Activated CD4-positive, alpha-beta T cell treated with anti-CD3 and anti-CD28 coated beads for 36 hours (primary cell): ENCODE results near the gene ZFHX3. TPM values are rescaled to one million over a fixed set of nuclear protein-coding genes. Genes with fewer than 3 reads are reported as not detected.

ENCODE experiments used
- ATAC-seq: fragments of 200-7000 bp; cut with Tn5 transposase; one replicate; pipeline ENCODE4 v1.10.0; 2021; ENCODE audit warnings: mild to moderate bottlenecking, moderate library complexity
- CTCF ChIA-PET: fragments of 350-600 bp; sonication (Branson Sonifier 250); formaldehyde crosslinking; loops from one replicate; lab custom pipeline; 2021; ENCODE audit warnings: antibody characterized with exemption; lab: Charles Lee
- POLR2A ChIA-PET: fragments of 350-600 bp; sonication (Branson Sonifier 250); formaldehyde crosslinking; loops from one replicate; lab custom pipeline; 2021; ENCODE audit warnings: antibody characterized with exemption, inconsistent platforms; lab: Charles Lee
- DNase-seq: peaks from one replicate; pipeline ENCODE4 v3.0.0-alpha.2; 2020
- H3K27ac Mint-ChIP-seq: one replicate; pipeline ENCODE4 v1.8.0; 2021; ENCODE audit warnings: mixed read lengths
- H3K27me3 Mint-ChIP-seq: one replicate; pipeline ENCODE4 v1.8.0; 2021; ENCODE audit warnings: mixed read lengths
- H3K36me3 Mint-ChIP-seq: one replicate; pipeline ENCODE4 v1.8.0; 2021; ENCODE audit warnings: low read depth, mixed read lengths
- H3K4me1 Mint-ChIP-seq: one replicate; pipeline ENCODE4 v1.8.0; 2021; ENCODE audit warnings: mixed read lengths
- H3K4me3 Mint-ChIP-seq: one replicate; pipeline ENCODE4 v1.8.0; 2021; ENCODE audit warnings: mild to moderate bottlenecking, moderate library complexity, mixed read lengths
- H3K9me3 Mint-ChIP-seq: one replicate; pipeline ENCODE4 v1.8.0; 2021; ENCODE audit warnings: low read depth, mixed read lengths
- intact Hi-C, 2 experiments: fragments of 100-400 bp; cut with DNase I in 1 of 2; cut with micrococcal nuclease in 1 of 2; formaldehyde crosslinking; loops; one replicate each; pipeline versions ENCODE4 v1.14.2 to v1.15.1; 2022 to 2024; cut with DNase I, micrococcal nuclease
- total RNA-seq, 2 experiments: library from RNA; stranded (reverse); gene quantifications; one replicate each; pipeline ENCODE4 v1.2.3, GENCODE V29; 2021

Gene ZFHX3
- total RNA-seq, 2 experiments from 2014 or later, result 0.27 to 0.37 TPM

DNA sequence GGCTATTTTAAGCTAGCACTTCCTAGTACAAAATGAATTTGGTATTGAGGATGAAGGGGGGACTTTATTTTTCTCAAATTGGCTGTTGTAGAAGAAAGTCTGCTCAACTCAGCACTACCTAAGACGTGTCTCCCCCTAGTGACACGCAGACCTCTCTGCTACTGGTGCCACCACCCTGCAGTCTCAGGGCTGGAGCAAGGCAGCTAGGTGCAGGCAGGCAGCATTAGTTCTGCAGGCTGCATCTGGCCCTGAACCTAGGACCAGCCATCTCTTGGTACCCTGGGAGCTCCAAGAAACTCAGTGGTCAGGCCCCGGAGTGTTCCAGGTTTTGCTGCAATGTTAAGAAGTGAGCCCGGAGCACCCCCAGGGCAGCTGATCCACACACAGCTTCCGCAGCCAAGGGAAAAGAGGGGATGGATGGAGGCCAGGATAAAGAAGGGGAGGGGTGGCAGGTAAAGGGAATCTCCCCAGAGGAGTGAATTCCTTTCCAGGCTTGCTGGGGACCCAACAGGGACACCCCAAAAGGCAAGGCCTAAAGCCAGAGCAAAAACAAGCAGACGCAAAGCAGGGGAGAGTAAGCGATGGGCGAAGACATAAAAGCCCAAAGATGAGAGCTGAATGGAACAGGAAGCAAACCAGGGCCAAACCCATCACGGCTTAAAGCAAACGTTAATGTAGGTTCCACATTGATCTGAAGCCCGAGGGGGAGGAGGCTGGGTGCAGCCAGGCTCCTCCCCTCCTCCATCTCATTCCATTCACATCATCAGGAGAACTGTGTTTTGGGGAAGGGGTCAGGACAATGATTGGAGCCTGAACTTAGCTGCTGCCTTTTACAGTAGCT lies 200.5 kb downstream of the ZFHX3 start:
- DNase-seq, result peak; percentile 39
- H3K27ac Mint-ChIP-seq, result no peak overlapping the region
- H3K36me3 Mint-ChIP-seq, result no peaks in the 10 kb centered on the region
- no peaks in the 10 kb centered on the region for H3K9me3 Mint-ChIP-seq
- H3K4me1 Mint-ChIP-seq, result peaks cover 8% of the 10 kb centered on the region
- no peaks in the 10 kb centered on the region for H3K27me3 Mint-ChIP-seq
- no peak for ATAC-seq
- H3K4me3 Mint-ChIP-seq, result no peak overlapping the region
- ChIA-PET CTCF (interaction anchor here (0.6 to 2.2 kb wide), 2 partner anchors 14 to 754 kb away, joined by 5 to 9 read pairs; partner anchors contain the start of genes DHX38 and TXNL4B), POLR2A (no interaction called here)
- intact Hi-C loops, result loop anchor here in 1 of 2 experiments (2.0 to 10.0 kb wide), 2 partner anchors 345 to 443 kb away; no protein-coding TSS in a partner anchor

DNA sequence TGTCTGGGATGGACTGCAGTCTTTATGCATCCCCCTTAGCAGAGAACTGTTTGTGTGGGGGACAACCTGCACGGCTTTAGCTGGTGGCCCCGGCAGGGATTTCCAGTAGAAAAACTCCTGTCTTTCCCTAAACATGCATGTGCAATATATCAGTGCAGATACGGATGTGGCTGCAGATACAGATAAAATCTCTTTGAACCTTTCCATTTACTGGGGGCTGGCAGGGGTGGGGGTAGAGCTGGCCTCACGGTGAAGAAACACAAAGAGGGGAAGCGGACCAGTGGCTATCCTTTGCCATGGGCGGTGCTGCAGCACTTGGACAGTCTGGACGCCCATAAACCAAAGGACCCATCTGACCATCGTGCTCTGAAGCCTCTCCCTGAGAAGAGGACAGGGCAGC lies 201.3 kb downstream of the ZFHX3 start:
- H3K4me3 Mint-ChIP-seq, result no peak overlapping the region
- H3K27me3 Mint-ChIP-seq, result no peaks in the 10 kb centered on the region
- H3K4me1 Mint-ChIP-seq, result peaks cover 8% of the 10 kb centered on the region
- H3K27ac Mint-ChIP-seq, result no peak overlapping the region
- POLR2A ChIA-PET, result no interaction called here
- DNase-seq (no peak), ATAC-seq (no peak)
- CTCF ChIA-PET, result interaction anchor here (1.1 to 2.2 kb wide), 2 partner anchors 13 to 14 kb away, joined by 5 to 9 read pairs; no protein-coding TSS in a partner anchor
- intact Hi-C loops, result loop anchor here in 1 of 2 experiments (2.0 to 10.0 kb wide), 2 partner anchors 344 to 442 kb away; no protein-coding TSS in a partner anchor
- no peaks in the 10 kb centered on the region for H3K36me3 Mint-ChIP-seq
- H3K9me3 Mint-ChIP-seq, result no peaks in the 10 kb centered on the region

DNA sequence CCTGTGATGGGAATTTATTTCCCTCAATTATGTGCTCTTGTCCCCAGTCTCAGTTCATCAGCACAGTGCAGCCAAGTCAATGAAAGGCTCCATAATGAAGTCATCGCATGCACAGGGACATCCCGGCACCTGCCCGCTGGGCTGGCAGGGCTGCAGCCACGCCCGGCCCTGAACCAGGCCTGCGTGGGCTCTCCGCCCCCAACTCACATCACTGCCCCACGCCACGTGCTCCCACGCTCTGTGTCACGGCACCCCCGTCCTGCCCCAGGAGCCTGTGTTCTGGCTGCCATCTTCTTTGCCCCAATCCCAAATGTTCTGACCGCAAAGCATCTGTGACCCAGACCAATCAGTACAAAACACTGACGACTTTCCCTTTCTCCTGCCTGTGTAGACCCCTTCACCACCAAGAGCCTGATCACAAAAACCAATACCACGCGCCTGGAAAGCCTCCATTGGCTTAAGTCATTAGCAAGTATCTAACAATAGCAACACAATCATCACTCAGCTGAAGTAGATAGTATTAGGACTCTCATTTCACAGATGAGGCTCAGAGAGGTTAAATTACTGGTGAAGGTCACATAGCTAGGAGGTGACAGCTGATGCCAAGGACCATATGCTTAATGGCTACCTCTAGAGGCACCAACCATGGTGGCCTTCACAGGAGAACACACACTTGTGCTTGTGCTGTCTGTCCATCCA lies 202.5 kb downstream of the ZFHX3 start:
- ChIA-PET CTCF (interaction anchor here (1.1 kb wide), 1 partner anchor 13 kb away, joined by 5 read pairs; no protein-coding TSS in a partner anchor), POLR2A (no interaction called here)
- Mint-ChIP-seq H3K36me3 (no peaks in the 10 kb centered on the region), H3K27me3 (no peaks in the 10 kb centered on the region), H3K4me3 (no peak overlapping the region), H3K9me3 (no peaks in the 10 kb centered on the region), H3K27ac (no peak overlapping the region), H3K4me1 (peaks cover 8% of the 10 kb centered on the region)
- DNase-seq (no peak), ATAC-seq (no peak)
- intact Hi-C loops, result loop anchor here in 1 of 2 experiments (2.0 to 10.0 kb wide), 2 partner anchors 343 to 441 kb away; no protein-coding TSS in a partner anchor

DNA sequence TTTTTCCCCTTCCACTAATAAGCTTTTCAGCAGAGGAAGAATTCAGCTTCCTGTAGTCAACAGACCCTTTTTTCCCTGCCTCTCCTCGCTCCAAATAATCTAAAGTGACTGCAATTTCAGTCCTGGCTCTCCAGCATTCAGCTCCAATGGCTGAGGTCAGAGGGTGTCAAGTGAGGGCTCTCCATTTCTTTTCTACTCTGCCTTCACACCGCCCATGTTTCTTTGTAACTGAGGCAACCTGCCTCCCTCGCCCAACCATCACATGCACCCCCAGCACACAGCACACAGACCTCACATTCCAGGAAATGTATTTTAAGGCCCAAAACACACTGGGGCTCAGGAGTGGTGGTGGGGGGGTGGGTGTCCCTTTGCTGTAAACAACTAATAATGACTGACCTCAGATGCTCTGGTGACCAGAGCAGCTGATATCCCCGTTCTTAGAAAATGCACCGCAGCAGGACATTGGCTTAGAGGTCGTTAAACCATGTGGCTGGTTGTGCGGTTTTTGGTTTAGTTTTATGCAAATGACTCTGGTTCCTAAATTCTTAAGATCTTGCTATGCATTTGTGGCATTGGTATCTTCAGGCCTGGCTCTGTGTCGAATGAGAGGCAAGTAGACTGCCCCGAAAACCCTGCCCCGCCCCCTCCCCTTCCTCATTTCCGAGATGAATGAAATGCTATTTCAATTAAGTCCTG lies 203.6 kb downstream of the ZFHX3 start:
- Mint-ChIP-seq H3K27me3 (peaks cover 3% of the 10 kb centered on the region), H3K4me1 (peaks cover 8% of the 10 kb centered on the region), H3K36me3 (no peaks in the 10 kb centered on the region), H3K4me3 (no peak overlapping the region), H3K27ac (no peak overlapping the region), H3K9me3 (no peaks in the 10 kb centered on the region)
- ChIA-PET POLR2A (no interaction called here), CTCF (no interaction called here)
- intact Hi-C loops, result loop anchor here in 1 of 2 experiments (10.0 kb wide), 1 partner anchor 440 kb away; no protein-coding TSS in a partner anchor
- DNase-seq, result no peak
- peak; percentile 23 for ATAC-seq

DNA sequence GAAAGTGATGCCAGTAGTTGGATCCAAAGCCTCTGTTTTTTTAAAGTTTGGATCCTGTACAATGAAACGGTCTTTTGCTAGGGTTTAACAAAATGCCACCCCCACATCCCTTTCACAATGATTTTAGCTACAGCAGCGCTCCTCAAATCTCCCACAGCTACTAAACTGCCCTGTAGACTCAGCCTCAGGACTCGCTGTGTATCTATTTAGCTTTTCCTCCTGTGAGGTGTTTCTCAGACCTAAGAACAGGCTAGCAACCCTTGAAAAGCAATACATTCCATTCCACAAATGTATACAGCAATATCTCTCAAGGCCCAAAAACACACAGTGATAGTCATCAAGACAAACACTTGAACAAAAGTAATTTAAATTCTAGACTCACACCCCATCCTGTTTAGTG lies 206.4 kb downstream of the ZFHX3 start:
- DNase-seq (no peak), ATAC-seq (no peak)
- peaks cover 8% of the 10 kb centered on the region for H3K4me1 Mint-ChIP-seq
- no peak overlapping the region for H3K27ac Mint-ChIP-seq
- ChIA-PET CTCF (interaction anchor here (1.2 kb wide), 1 partner anchor 9 kb away, joined by 4 read pairs; no protein-coding TSS in a partner anchor), POLR2A (no interaction called here)
- no peak overlapping the region for H3K4me3 Mint-ChIP-seq
- intact Hi-C loops, result loop anchor here in 1 of 2 experiments (10.0 kb wide), 1 partner anchor 437 kb away; no protein-coding TSS in a partner anchor
- H3K36me3 Mint-ChIP-seq, result no peaks in the 10 kb centered on the region
- H3K27me3 Mint-ChIP-seq, result peaks cover 3% of the 10 kb centered on the region
- H3K9me3 Mint-ChIP-seq, result no peaks in the 10 kb centered on the region

DNA sequence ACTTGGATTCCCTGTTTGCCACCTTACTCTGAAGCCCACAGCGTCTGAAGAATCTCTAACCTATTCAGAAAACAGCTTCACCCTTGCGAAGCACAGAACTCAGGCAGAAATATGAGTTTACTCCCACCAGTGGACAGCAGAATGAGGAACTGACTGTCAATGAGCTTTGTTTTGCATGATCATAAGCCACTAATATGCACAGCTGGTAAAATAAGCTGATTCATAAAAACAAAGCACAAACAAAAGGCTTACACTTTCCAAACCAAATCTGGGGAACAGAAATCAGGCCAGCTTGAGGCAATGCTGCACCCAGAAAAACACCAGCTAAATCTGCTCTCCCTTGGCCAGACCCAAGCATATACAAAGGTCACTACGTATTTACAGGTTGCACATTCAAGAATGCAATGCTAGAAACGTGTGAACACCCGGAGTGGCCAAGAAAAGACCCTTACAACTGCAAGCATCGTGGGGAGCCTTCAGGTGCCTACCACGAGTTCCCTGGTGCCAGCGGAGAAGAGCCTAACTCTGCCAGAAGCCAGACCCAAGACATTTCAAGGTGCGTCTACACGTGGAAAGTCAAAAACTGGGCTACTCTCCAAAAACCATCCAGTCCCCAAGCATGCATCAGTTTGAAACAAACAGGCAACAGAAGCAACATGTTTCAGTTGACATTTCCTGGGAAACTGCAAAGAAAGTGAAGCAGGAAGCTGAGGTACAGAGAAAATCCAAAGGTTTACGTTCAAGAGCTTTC lies 207.1 kb downstream of the ZFHX3 start:
- H3K27ac Mint-ChIP-seq, result no peak overlapping the region
- DNase-seq (no peak), ATAC-seq (no peak)
- ChIA-PET CTCF (interaction anchor here (1.2 kb wide), 1 partner anchor 8 kb away, joined by 4 read pairs; no protein-coding TSS in a partner anchor), POLR2A (no interaction called here)
- no peaks in the 10 kb centered on the region for H3K36me3 Mint-ChIP-seq
- H3K4me1 Mint-ChIP-seq, result peaks cover 8% of the 10 kb centered on the region
- no peak overlapping the region for H3K4me3 Mint-ChIP-seq
- H3K9me3 Mint-ChIP-seq, result no peaks in the 10 kb centered on the region
- H3K27me3 Mint-ChIP-seq, result peaks cover 3% of the 10 kb centered on the region
- intact Hi-C loops, result loop anchor here in 1 of 2 experiments (10.0 kb wide), 1 partner anchor 436 kb away; no protein-coding TSS in a partner anchor

DNA sequence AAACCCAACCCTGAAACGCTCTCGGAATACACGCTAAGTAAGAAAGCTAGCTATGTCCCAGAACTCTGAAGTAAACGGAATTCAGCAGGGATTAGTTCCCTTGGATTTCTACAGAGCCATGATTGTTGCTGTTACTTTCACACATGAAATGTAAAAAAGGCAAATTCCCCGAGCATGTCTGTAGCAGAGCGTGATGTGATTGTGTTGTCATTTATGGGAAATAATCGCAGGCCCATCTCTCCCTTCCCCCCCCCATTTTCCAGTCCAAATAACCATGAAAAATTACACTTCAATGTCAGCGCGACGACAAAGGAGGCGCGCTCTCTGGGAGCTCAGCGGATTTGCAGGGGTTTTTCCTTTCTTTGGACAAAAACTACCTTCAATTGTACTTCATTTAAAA lies 209.0 kb downstream of the ZFHX3 start:
- ChIA-PET CTCF (interaction anchor here (0.8 kb wide), 1 partner anchor 71 kb away, joined by 3 read pairs; no protein-coding TSS in a partner anchor), POLR2A (no interaction called here)
- H3K9me3 Mint-ChIP-seq, result no peaks in the 10 kb centered on the region
- H3K36me3 Mint-ChIP-seq, result no peaks in the 10 kb centered on the region
- no peak for DNase-seq
- H3K4me3 Mint-ChIP-seq, result no peak overlapping the region
- H3K27ac Mint-ChIP-seq, result no peak overlapping the region
- peaks cover 3% of the 10 kb centered on the region for H3K27me3 Mint-ChIP-seq
- intact Hi-C loops, result loop anchor here in 1 of 2 experiments (10.0 kb wide), 2 partner anchors 1036 to 1436 kb away; no protein-coding TSS in a partner anchor
- peaks cover 1% of the 10 kb centered on the region for H3K4me1 Mint-ChIP-seq
- no peak for ATAC-seq

DNA sequence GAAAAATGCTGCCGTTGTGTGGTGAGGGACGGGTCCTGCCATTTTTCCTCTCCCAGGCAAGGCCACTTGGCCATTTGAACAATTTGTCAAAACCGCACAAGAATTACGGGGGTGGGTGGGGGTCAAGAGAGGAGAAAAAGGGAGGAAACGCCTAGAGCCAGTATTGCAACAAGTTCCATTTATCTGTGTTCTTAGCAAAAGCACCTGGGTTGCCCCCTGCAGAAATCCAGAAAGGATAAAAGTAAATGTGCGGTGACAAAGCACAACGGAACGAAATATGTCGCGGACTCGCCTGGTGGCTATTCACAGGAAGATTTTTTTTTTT lies 209.4 kb downstream of the ZFHX3 start:
- ChIA-PET POLR2A (no interaction called here), CTCF (no interaction called here)
- no peak for ATAC-seq
- Mint-ChIP-seq H3K27ac (no peak overlapping the region), H3K36me3 (no peaks in the 10 kb centered on the region), H3K9me3 (no peaks in the 10 kb centered on the region), H3K4me1 (no peaks in the 10 kb centered on the region), H3K27me3 (peaks cover 3% of the 10 kb centered on the region), H3K4me3 (no peak overlapping the region)
- DNase-seq, result no peak
- intact Hi-C loops, result loop anchor here in 1 of 2 experiments (10.0 kb wide), 2 partner anchors 1036 to 1436 kb away; no protein-coding TSS in a partner anchor

DNA sequence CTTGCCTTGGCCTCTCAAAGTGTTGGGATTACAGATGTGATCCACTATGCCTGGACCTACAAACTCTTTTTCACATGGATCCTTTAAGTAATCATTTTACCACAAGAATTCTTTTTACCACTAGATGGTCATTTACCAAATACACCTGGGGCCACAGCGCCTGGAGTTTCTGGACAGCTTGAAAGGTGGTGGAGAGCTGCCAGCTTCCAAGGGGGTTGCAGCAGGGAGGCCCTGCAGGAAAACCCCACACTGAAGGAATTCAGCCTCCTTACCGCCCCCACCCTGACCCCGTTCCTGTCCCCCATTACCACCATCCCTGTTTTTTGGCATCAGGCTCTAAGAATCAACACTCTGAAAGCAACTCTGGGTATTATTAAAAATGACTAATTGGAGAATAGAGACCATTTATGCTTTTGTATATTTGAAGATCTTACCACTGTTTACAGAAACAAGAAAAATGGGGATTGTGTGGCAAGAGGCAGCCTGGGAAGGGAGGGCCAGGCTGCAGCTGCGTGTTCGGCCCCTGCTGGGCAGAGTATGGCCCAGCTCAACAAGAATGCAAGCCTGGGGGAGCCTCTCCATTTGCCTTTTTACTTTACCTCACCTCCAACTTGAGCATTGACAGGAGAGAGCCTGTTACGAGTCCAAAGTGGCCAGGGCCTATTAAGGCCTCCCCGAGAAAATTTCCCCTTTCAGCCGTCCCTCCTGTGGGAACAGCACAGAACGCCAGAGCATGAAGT lies 209.9 kb downstream of the ZFHX3 start:
- intact Hi-C loops, result loop anchor here in 1 of 2 experiments (10.0 kb wide), 2 partner anchors 1037 to 1437 kb away; no protein-coding TSS in a partner anchor
- Mint-ChIP-seq H3K9me3 (no peaks in the 10 kb centered on the region), H3K4me1 (no peaks in the 10 kb centered on the region), H3K4me3 (no peak overlapping the region), H3K27ac (no peak overlapping the region), H3K27me3 (peaks cover 3% of the 10 kb centered on the region), H3K36me3 (no peaks in the 10 kb centered on the region)
- no peak for DNase-seq
- ATAC-seq, result no peak
- ChIA-PET CTCF (interaction anchor here (0.6 kb wide), 1 partner anchor 178 kb away, joined by 3 read pairs; no protein-coding TSS in a partner anchor), POLR2A (no interaction called here)

DNA sequence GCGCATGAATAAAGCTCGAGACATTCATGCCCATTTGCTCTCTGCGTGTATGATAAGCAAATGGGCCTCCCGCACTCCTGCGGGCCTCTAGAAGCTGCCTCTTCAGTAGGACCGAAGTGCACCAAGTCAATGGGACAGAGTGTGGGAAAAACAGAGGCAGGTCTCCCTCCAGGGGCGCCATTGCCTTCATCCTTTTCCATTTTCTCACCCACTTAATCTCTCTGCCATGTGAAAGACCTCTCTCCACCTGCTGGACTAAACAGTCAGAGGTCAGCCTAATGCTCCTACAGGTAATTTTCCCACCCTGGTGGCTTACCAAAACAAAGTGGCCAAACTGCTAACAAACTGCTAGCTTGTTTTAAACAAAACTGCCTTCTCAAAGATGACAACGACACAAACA lies 210.9 kb downstream of the ZFHX3 start:
- Mint-ChIP-seq H3K27me3 (peaks cover 3% of the 10 kb centered on the region), H3K27ac (no peak overlapping the region), H3K4me3 (no peak overlapping the region), H3K9me3 (no peaks in the 10 kb centered on the region), H3K4me1 (no peaks in the 10 kb centered on the region), H3K36me3 (no peaks in the 10 kb centered on the region)
- ChIA-PET CTCF (interaction anchor here (0.6 kb wide), 2 partner anchors 397 to 734 kb away, joined by 3 read pairs; no protein-coding TSS in a partner anchor), POLR2A (no interaction called here)
- DNase-seq (no peak), ATAC-seq (no peak)
- intact Hi-C loops, result loop anchor here in 1 of 2 experiments (10.0 kb wide), 2 partner anchors 1038 to 1438 kb away; no protein-coding TSS in a partner anchor
